CD4-positive, alpha-beta T cell (primary cell): ENCODE results near the gene NMB. TPM values are rescaled to one million over a fixed set of nuclear protein-coding genes. Genes with fewer than 3 reads are reported as not detected.

ENCODE experiments used
- ATAC-seq: fragments of 200-7000 bp; cut with Tn5 transposase; one replicate; pipeline ENCODE4 v1.10.0; 2022; ENCODE audit warnings: mild to moderate bottlenecking; ENCODE audit not compliant: poor library complexity
- CTCF ChIA-PET: fragments of 350-600 bp; sonication (Branson Sonifier 250); formaldehyde crosslinking; loops from one replicate; lab custom pipeline; 2021; ENCODE audit warnings: antibody characterized with exemption, inconsistent platforms; lab: Charles Lee
- POLR2A ChIA-PET: fragments of 350-600 bp; sonication (Branson Sonifier 250); formaldehyde crosslinking; loops from one replicate; lab custom pipeline; 2021; ENCODE audit warnings: antibody characterized with exemption, inconsistent platforms; lab: Charles Lee
- DNase-seq, 14 experiments: peaks; one replicate each; pipeline ENCODE4 v3.0.0-alpha.2; 2013 to 2020; ENCODE audit warnings: mixed read lengths in 2 of 14
- H3K27ac ChIP-seq, 2 donors: one replicate each; pipeline versions ENCODE4 v1.5.1 to v1.7.0; 2013; ENCODE audit warnings: low read length in 2 of 2, low read depth in 1 of 2, mild to moderate bottlenecking in 1 of 2
- H3K27me3 ChIP-seq, 2 experiments: 1 replicate in 1 of 2; 2 replicates in 1 of 2; pipeline versions ENCODE4 v1.6.1 to v1.7.0; 2013; ENCODE audit warnings: low read length in 2 of 2, control low read depth in 1 of 2, mild to moderate bottlenecking in 1 of 2, moderate library complexity in 1 of 2; ENCODE audit not compliant: insufficient read depth in 2 of 2, control insufficient read depth in 1 of 2
- H3K36me3 ChIP-seq: one replicate; pipeline ENCODE4 v1.6.1; 2013; ENCODE audit warnings: low read length, control low read depth; ENCODE audit not compliant: insufficient read depth
- H3K4me1 ChIP-seq: one replicate; pipeline ENCODE4 v1.6.1; 2013; ENCODE audit warnings: low read length, control low read depth; ENCODE audit not compliant: insufficient read depth
- H3K4me3 ChIP-seq: one replicate; pipeline ENCODE4 v1.5.1; 2013; ENCODE audit warnings: mild to moderate bottlenecking, low read length, moderate library complexity
- H3K9me3 ChIP-seq, 2 experiments: 1 replicate in 1 of 2; 2 replicates in 1 of 2; pipeline versions ENCODE4 v1.6.1 to v1.7.0; 2013; ENCODE audit warnings: low read length in 2 of 2, mild to moderate bottlenecking in 2 of 2, control low read depth in 1 of 2, moderate library complexity in 1 of 2; ENCODE audit not compliant: control insufficient read depth in 1 of 2, insufficient read depth in 1 of 2
- H3K27ac Mint-ChIP-seq: one replicate; pipeline ENCODE4 v1.8.0; 2020; ENCODE audit warnings: mixed read lengths
- H3K27me3 Mint-ChIP-seq: one replicate; pipeline ENCODE4 v1.8.0; 2021; ENCODE audit warnings: mixed read lengths
- H3K36me3 Mint-ChIP-seq: one replicate; pipeline ENCODE4 v1.8.0; 2021; ENCODE audit warnings: low read depth, mixed read lengths
- H3K4me1 Mint-ChIP-seq: one replicate; pipeline ENCODE4 v1.8.0; 2021; ENCODE audit warnings: low read depth, mixed read lengths
- H3K4me3 Mint-ChIP-seq: one replicate; pipeline ENCODE4 v1.8.0; 2020; ENCODE audit warnings: mild to moderate bottlenecking, mixed read lengths
- H3K9me3 Mint-ChIP-seq: one replicate; pipeline ENCODE4 v1.8.0; 2020; ENCODE audit warnings: mixed read lengths
- CTCF ChIP-seq: fragments of 200-600 bp; IDR thresholded peaks from one replicate; pipeline ENCODE4 v1.8.0; 2022; ENCODE audit warnings: antibody characterized with exemption, mild to moderate bottlenecking
- intact Hi-C, 2 experiments: fragments of 100-400 bp; cut with DNase I in 1 of 2; cut with micrococcal nuclease in 1 of 2; formaldehyde crosslinking; loops; one replicate each; pipeline versions ENCODE4 v1.15.1 to v1.9.0; 2023 to 2025; cut with DNase I, micrococcal nuclease
- total RNA-seq, 174 experiments: library from RNA in 2 of 174; stranded (reverse) in 2 of 174; gene quantifications; one replicate each; pipeline ENCODE4 v1.2.3 and lab custom pipeline; 2021 to 2026

NMB gene
- total RNA-seq, 2 experiments from 2014 or later = 2.2 to 3.7 TPM

- ATAC-seq = peak; percentile 4
- peaks cover 39% of the 10 kb centered on the region for H3K4me1 ChIP-seq
These were observed 26.2 kb downstream of the NMB start for GRCh38 chr15:84631706-84632272.

GRCh38 chr15:84629033-84629432, 29.0 kb downstream of the NMB start:
- no peak for TF ChIP-seq CTCF
- no peaks in the 10 kb centered on the region for H3K9me3 Mint-ChIP-seq
- intact Hi-C loops = no loop called here
- DNase-seq (no peak), ATAC-seq (no peak)
- no peaks in the 10 kb centered on the region for H3K27me3 Mint-ChIP-seq
- no peak overlapping the region for H3K27ac Mint-ChIP-seq
- peaks cover 22% of the 10 kb centered on the region for H3K4me1 Mint-ChIP-seq
- H3K4me3 Mint-ChIP-seq = no peak overlapping the region
- no peaks in the 10 kb centered on the region for H3K27me3 ChIP-seq
- ChIA-PET POLR2A (interaction anchor here (0.8 to 0.9 kb wide), 2 partner anchors 29 to 37 kb away, joined by 3 read pairs; partner anchors contain the start of gene NMB), CTCF (interaction anchor here (1.0 kb wide), 1 partner anchor 120 kb away, joined by 3 read pairs; no protein-coding TSS in a partner anchor)
- H3K36me3 Mint-ChIP-seq = peaks cover 37% of the 10 kb centered on the region
- no peaks in the 10 kb centered on the region for H3K9me3 ChIP-seq
- no peak overlapping the region for H3K27ac ChIP-seq
- H3K36me3 ChIP-seq = no peaks in the 10 kb centered on the region
- H3K4me3 ChIP-seq = no peak overlapping the region
- H3K4me1 ChIP-seq = peaks cover 26% of the 10 kb centered on the region

More at GRCh38 chr15:84631706-84632272, 26.2 kb downstream of the NMB start:
- Mint-ChIP-seq H3K4me3 (peak overlapping the region; percentile 93), H3K27me3 (no peaks in the 10 kb centered on the region), H3K4me1 (peaks cover 43% of the 10 kb centered on the region), H3K9me3 (no peaks in the 10 kb centered on the region), H3K27ac (peak overlapping the region; percentile 92), H3K36me3 (peaks cover 33% of the 10 kb centered on the region)
- CTCF ChIA-PET = interaction anchor here (0.6 to 2.2 kb wide), 6 partner anchors 21 to 61 kb away, joined by 3 to 6 read pairs (median 4); partner anchors contain the start of gene WDR73
- Histone ChIP-seq H3K9me3 (no peaks in the 10 kb centered on the region), H3K36me3 (no peaks in the 10 kb centered on the region), H3K4me3 (peak overlapping the region; percentile 69), H3K27ac (peak overlapping the region; percentile 68 to 72), H3K27me3 (no peaks in the 10 kb centered on the region)
- intact Hi-C loops = loop anchor here (1.0 to 10.0 kb wide), 4 partner anchors 21 to 353 kb away; partner anchors contain the start of genes PDE8A (in 1 of the 2) and WDR73 (in 1 of the 2)
- TF ChIP-seq CTCF = no peak
- POLR2A ChIA-PET = interaction anchor here (0.7 to 7.2 kb wide), 15 partner anchors 9 to 349 kb away, joined by 3 to 122 read pairs (median 6); partner anchors contain the start of genes NMB, SEC11A, WDR73 and ZSCAN2
- DNase-seq = no peak

- Histone ChIP-seq H3K27me3 (no peaks in the 10 kb centered on the region), H3K4me1 (peaks cover under 1% of the 10 kb centered on the region), H3K27ac (no peak overlapping the region), H3K36me3 (peaks cover 25% of the 10 kb centered on the region), H3K9me3 (peaks cover 16 to 22% of the 10 kb centered on the region in 2 experiments), H3K4me3 (no peak overlapping the region)
- H3K9me3 Mint-ChIP-seq = no peaks in the 10 kb centered on the region
- intact Hi-C loops = no loop called here
- ATAC-seq = no peak
- no peak for TF ChIP-seq CTCF
- H3K27me3 Mint-ChIP-seq = no peaks in the 10 kb centered on the region
- H3K36me3 Mint-ChIP-seq = peaks cover 52% of the 10 kb centered on the region
- H3K27ac Mint-ChIP-seq = no peak overlapping the region
- CTCF ChIA-PET = no interaction called here
- DNase-seq = no peak
- POLR2A ChIA-PET = interaction anchor here (1.1 kb wide), 1 partner anchor 9 kb away, joined by 3 read pairs; no protein-coding TSS in a partner anchor
- no peak overlapping the region for H3K4me3 Mint-ChIP-seq
- no peaks in the 10 kb centered on the region for H3K4me1 Mint-ChIP-seq
These were observed 32.9 kb downstream of the NMB start for GRCh38 chr15:84625123-84625522.
